AG04450 (cell line): ENCODE data around the gene CCDC24. TPM values are rescaled to one million over a fixed set of nuclear protein-coding genes. Genes with fewer than 3 reads are reported as not detected.
A peak's percentile ranks its signal among the peaks of the same experiment; 100 is the strongest.

Experiments
- CTCF ChIA-PET: fragments of 300-600, 350-600 bp; formaldehyde crosslinking; extraction: SDS; loops from one replicate; lab custom pipeline; 2022; ENCODE audit warnings: antibody characterized with exemption, inconsistent platforms; lab: Charles Lee
- POLR2A ChIA-PET: fragments of 350-600 bp; formaldehyde crosslinking; extraction: SDS; loops from one replicate; lab custom pipeline; 2021; ENCODE audit warnings: antibody characterized with exemption, inconsistent platforms; lab: Yijun Ruan, JAX
- DNase-seq: peaks from one replicate; pipeline ENCODE4 v3.0.0-alpha.2; 2011; ENCODE audit warnings: low read depth, low spot score
- H3K27ac ChIP-seq: one replicate; pipeline ENCODE4 v1.5.1; 2012; ENCODE audit warnings: low read depth, low read length, control low read depth
- H3K27me3 ChIP-seq: one replicate; pipeline ENCODE4 v1.6.0; 2012; ENCODE audit warnings: low read length; ENCODE audit not compliant: control insufficient read depth, insufficient read depth
- H3K4me3 ChIP-seq: 2 replicates; pipeline ENCODE4 v1.5.1; 2011; ENCODE audit warnings: mild to moderate bottlenecking, low read depth, low read length, control low read depth
- H3K9me3 ChIP-seq: 2 replicates; pipeline ENCODE4 v1.5.1; 2012; ENCODE audit warnings: low read length; ENCODE audit not compliant: control insufficient read depth, insufficient read depth
- polyA plus RNA-seq: library from polyadenylated mRNA; depleted of rRNA; stranded (reverse); fragments of >200 nt; gene quantifications from 2 replicates; pipeline ENCODE4 v1.2.3, GENCODE V29; 2011
- TF ChIP-seq, protein P1 (sequence below): IDR thresholded peaks from 2 replicates; pipeline ENCODE4 v1.5.1; 2011; ENCODE audit warnings: low read depth, low read length, control low read depth, inconsistent platforms

Gene CCDC24
- polyA plus RNA-seq, 1 experiment: 1.1 TPM

DNA sequence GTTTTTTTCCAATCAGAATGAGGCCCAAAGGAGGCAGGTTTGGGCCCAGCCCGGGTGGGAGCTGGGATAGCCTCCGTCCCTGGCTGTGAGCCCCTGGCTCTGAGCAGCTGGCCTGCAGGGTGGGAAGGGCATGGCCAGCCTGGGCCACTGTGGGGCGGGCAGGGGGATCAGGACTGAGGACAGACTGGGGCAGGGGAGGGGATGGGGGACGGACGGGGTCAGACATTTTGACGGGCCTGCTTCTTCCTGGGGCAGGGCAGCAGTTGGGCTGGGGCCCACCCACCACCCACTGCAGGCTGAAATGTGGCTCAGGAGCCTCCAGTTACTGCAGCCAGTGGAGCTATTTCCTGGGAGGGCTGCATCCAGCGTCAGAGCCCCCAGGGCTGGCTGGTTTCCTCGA, 42.4 kb downstream of the CCDC24 start:
- TF ChIP-seq, protein P1, sequence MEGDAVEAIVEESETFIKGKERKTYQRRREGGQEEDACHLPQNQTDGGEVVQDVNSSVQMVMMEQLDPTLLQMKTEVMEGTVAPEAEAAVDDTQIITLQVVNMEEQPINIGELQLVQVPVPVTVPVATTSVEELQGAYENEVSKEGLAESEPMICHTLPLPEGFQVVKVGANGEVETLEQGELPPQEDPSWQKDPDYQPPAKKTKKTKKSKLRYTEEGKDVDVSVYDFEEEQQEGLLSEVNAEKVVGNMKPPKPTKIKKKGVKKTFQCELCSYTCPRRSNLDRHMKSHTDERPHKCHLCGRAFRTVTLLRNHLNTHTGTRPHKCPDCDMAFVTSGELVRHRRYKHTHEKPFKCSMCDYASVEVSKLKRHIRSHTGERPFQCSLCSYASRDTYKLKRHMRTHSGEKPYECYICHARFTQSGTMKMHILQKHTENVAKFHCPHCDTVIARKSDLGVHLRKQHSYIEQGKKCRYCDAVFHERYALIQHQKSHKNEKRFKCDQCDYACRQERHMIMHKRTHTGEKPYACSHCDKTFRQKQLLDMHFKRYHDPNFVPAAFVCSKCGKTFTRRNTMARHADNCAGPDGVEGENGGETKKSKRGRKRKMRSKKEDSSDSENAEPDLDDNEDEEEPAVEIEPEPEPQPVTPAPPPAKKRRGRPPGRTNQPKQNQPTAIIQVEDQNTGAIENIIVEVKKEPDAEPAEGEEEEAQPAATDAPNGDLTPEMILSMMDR: no peak
- Histone ChIP-seq H3K27ac (no peak overlapping the region), H3K9me3 (no peaks in the 10 kb centered on the region), H3K27me3 (no peaks in the 10 kb centered on the region), H3K4me3 (no peak overlapping the region)
- POLR2A ChIA-PET: no interaction called here
- CTCF ChIA-PET: interaction anchor here (1.4 to 3.4 kb wide), 3 partner anchors 9 to 28 kb away, joined by 3 to 24 read pairs (median 11); no protein-coding TSS in a partner anchor
- no peak for DNase-seq

DNA sequence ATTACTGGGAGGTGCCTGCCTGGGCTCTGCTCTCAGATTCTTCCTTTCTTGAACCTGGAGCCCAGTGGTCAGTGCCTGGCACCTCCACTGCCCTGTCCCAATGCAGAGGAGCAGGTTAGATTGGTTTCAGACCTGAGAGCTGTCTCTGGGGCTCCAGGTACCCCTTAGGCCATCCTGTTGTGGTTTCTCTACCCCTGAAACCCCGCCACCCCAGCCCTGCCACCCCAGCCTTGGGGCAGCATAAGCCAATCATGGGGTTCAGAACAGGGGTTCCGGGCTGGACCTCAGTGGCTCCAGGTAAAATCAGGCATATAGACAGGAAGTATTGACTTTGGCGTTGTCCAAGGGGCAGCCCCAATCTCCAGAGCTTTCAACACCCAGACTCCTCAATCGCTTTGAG, 43.0 kb downstream of the CCDC24 start:
- TF ChIP-seq, protein P1: no peak
- ChIA-PET POLR2A (interaction anchor here (0.6 kb wide), 1 partner anchor 35 kb away, joined by 3 read pairs; no protein-coding TSS in a partner anchor), CTCF (interaction anchor here (0.6 to 4.4 kb wide), 5 partner anchors 9 to 501 kb away, joined by 3 to 31 read pairs (median 11); no protein-coding TSS in a partner anchor)
- no peak overlapping the region for H3K4me3 ChIP-seq
- DNase-seq: no peak
- no peaks in the 10 kb centered on the region for H3K9me3 ChIP-seq
- no peak overlapping the region for H3K27ac ChIP-seq
- H3K27me3 ChIP-seq: no peaks in the 10 kb centered on the region

DNA sequence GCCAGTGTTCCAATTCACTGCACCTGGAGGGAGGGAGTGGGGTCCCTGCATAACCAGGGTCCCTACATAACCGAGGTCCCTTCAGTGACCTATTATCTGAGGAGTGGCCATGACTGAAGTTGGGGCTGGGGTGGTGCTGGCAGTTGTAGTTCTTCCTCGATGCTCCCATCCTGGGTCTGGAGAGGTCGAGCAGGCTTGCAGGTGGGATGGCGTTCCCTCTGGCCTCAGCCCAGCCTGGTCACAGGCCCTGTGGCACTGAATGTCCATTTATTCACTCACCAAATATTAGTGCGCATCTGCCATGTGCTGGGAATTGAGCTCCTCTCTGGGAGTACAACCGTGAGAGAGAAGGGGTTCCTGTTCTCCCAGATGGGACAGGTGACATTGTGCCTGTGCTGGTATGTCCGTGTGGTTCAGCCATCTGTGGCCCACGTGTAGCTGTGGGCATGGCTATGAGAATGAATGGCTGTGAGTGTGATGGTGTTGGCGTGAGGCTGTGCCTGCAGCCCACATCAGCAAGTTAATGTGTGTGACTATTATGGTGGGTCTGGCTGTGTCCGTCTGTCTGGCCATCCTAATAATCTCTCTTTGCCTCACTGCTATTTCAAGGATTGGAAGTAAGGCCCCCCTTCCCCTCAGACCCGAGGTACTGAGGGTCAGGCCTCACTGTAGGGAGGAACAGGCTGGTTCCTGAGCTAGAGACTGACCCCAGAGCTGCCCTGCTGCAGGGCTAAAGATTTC, 43.7 kb downstream of the CCDC24 start:
- DNase-seq: no peak
- TF ChIP-seq, protein P1: no peak
- ChIA-PET POLR2A (no interaction called here), CTCF (interaction anchor here (1.1 to 4.4 kb wide), 6 partner anchors 11 to 271 kb away, joined by 4 to 51 read pairs (median 20); no protein-coding TSS in a partner anchor)
- Histone ChIP-seq H3K4me3 (no peak overlapping the region), H3K27ac (no peak overlapping the region), H3K9me3 (no peaks in the 10 kb centered on the region), H3K27me3 (no peaks in the 10 kb centered on the region)

GRCh38 chr1:44035726-44036408, 44.5 kb downstream of the CCDC24 start:
- POLR2A ChIA-PET: interaction anchor here (1.2 kb wide), 1 partner anchor 13 kb away, joined by 3 read pairs; no protein-coding TSS in a partner anchor
- Histone ChIP-seq H3K9me3 (no peaks in the 10 kb centered on the region), H3K27me3 (no peaks in the 10 kb centered on the region), H3K4me3 (no peak overlapping the region), H3K27ac (no peak overlapping the region)
- CTCF ChIA-PET: interaction anchor here (1.0 to 4.4 kb wide), 7 partner anchors 11 to 272 kb away, joined by 3 to 51 read pairs (median 16); no protein-coding TSS in a partner anchor
- no peak for DNase-seq
- TF ChIP-seq, protein P1: peak; percentile 9; the same call in 1 of the 2 replicates
